ENCODE results near the gene ADGRF1. TPM values are rescaled to one million over a fixed set of nuclear protein-coding genes. Genes with fewer than 3 reads are reported as not detected.

The ADGRF1 gene
- total and polyA plus RNA-seq, 2 donors (not counting 1 experiment from before 2014, with no cell fraction given): not detected

- no peak for TF ChIP-seq CTCF (conservative IDR thresholded peaks at IDR 0.05 in 1 of 2, IDR thresholded peaks at IDR 0.05 in 1 of 2; ENCODE audit: low read depth in 1 of 2, low read length in 2 of 2)
- Histone ChIP-seq H3K4me3 (replicated peaks in 1 of 4; ENCODE audit: control extremely low read depth in 1 of 4, insufficient read depth in 1 of 4, low read depth in 3 of 4, low read length in 4 of 4) (no peak overlapping the region), H3K36me3 (ENCODE audit: control insufficient read depth, insufficient read depth, low read length) (no peaks in the 10 kb centered on the region), H2AFZ (ENCODE audit: low read length) (no peak overlapping the region), H3K27me3 (ENCODE audit: control insufficient read depth, insufficient read depth, low read length) (no peaks in the 10 kb centered on the region), H3K79me2 (ENCODE audit: control insufficient read depth, insufficient read depth, low read length) (no peaks in the 10 kb centered on the region), H3K4me2 (ENCODE audit: extremely low read depth, insufficient read depth, low read length) (no peak overlapping the region), H3K9me3 (ENCODE audit: control insufficient read depth, insufficient read depth, low read depth, low read length) (no peaks in the 10 kb centered on the region), H4K20me1 (ENCODE audit: control insufficient read depth, extremely low read depth, insufficient read depth, low read length) (no peaks in the 10 kb centered on the region), H3K9ac (ENCODE audit: insufficient read depth, low read length) (no peak overlapping the region), H3K27ac (ENCODE audit: insufficient read depth, low read length) (no peak overlapping the region), H3K4me1 (ENCODE audit: control insufficient read depth, extremely low read depth, insufficient read depth, low read length) (no peaks in the 10 kb centered on the region)
- no peak for DNase-seq (ENCODE audit: low read depth in 2 of 2)
Observed at GRCh38 chr6:47027315-47027714, 14.8 kb downstream of the ADGRF1 start.

- no peaks in the 10 kb centered on the region for H4K20me1 ChIP-seq (ENCODE audit: control insufficient read depth, extremely low read depth, insufficient read depth, low read length)
- H3K27ac ChIP-seq (ENCODE audit: insufficient read depth, low read length): no peak overlapping the region
- H3K79me2 ChIP-seq (ENCODE audit: control insufficient read depth, insufficient read depth, low read length): no peaks in the 10 kb centered on the region
- H3K4me1 ChIP-seq (ENCODE audit: control insufficient read depth, extremely low read depth, insufficient read depth, low read length): no peaks in the 10 kb centered on the region
- H3K9ac ChIP-seq (ENCODE audit: insufficient read depth, low read length): no peak overlapping the region
- TF ChIP-seq CTCF (conservative IDR thresholded peaks at IDR 0.05 in 1 of 2, IDR thresholded peaks at IDR 0.05 in 1 of 2; ENCODE audit: low read depth in 1 of 2, low read length in 2 of 2): no peak
- TF ChIP-seq EZH2 (IDR thresholded peaks at IDR 0.05; ENCODE audit: low read length, missing control alignments): no peak
- no peaks in the 10 kb centered on the region for H3K36me3 ChIP-seq (ENCODE audit: control insufficient read depth, insufficient read depth, low read length)
- H3K4me3 ChIP-seq (replicated peaks in 1 of 4; ENCODE audit: control extremely low read depth in 1 of 4, insufficient read depth in 1 of 4, low read depth in 3 of 4, low read length in 4 of 4): no peak overlapping the region
- H3K9me3 ChIP-seq (ENCODE audit: control insufficient read depth, insufficient read depth, low read depth, low read length): no peaks in the 10 kb centered on the region
- H3K27me3 ChIP-seq (ENCODE audit: control insufficient read depth, insufficient read depth, low read length): no peaks in the 10 kb centered on the region
- no peak overlapping the region for H3K4me2 ChIP-seq (ENCODE audit: extremely low read depth, insufficient read depth, low read length)
- no peak overlapping the region for H2AFZ ChIP-seq (ENCODE audit: low read length)
- DNase-seq (ENCODE audit: low read depth in 2 of 2): no peak
Observed at GRCh38 chr6:47026679-47027078, 15.5 kb downstream of the ADGRF1 start.

DNA sequence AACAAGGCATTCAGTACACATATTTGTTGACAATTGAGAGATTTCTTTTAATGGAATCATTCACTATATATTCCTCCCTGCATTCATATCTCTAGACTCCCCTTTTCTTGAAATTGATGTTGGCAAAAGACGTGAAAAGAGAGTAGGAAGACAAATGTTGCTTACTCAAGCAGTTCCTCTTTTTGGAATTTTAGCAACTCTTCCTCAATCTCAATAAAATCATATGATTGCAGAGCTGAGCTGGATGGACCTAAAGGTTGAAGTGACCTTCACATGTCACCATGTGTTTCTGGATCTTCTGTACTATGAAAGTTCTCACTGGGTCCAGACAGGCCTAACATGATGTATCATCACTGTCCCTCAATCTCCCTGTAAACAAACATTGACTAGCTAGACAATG, 18.6 kb downstream of the ADGRF1 start:
- Histone ChIP-seq H3K4me1 (ENCODE audit: control insufficient read depth, extremely low read depth, insufficient read depth, low read length) (no peaks in the 10 kb centered on the region), H3K9ac (ENCODE audit: insufficient read depth, low read length) (no peak overlapping the region), H3K27ac (ENCODE audit: insufficient read depth, low read length) (no peak overlapping the region), H3K79me2 (ENCODE audit: control insufficient read depth, insufficient read depth, low read length) (no peaks in the 10 kb centered on the region), H3K4me3 (replicated peaks in 1 of 4; ENCODE audit: control extremely low read depth in 1 of 4, insufficient read depth in 1 of 4, low read depth in 3 of 4, low read length in 4 of 4) (no peak overlapping the region), H3K9me3 (ENCODE audit: control insufficient read depth, insufficient read depth, low read depth, low read length) (no peaks in the 10 kb centered on the region), H3K4me2 (ENCODE audit: extremely low read depth, insufficient read depth, low read length) (no peak overlapping the region), H2AFZ (ENCODE audit: low read length) (no peak overlapping the region), H3K27me3 (ENCODE audit: control insufficient read depth, insufficient read depth, low read length) (no peaks in the 10 kb centered on the region), H3K36me3 (ENCODE audit: control insufficient read depth, insufficient read depth, low read length) (no peaks in the 10 kb centered on the region), H4K20me1 (ENCODE audit: control insufficient read depth, extremely low read depth, insufficient read depth, low read length) (no peaks in the 10 kb centered on the region)
- TF ChIP-seq EZH2 (IDR thresholded peaks at IDR 0.05; ENCODE audit: low read length, missing control alignments): no peak
- no peak for TF ChIP-seq CTCF (conservative IDR thresholded peaks at IDR 0.05 in 1 of 2, IDR thresholded peaks at IDR 0.05 in 1 of 2; ENCODE audit: low read depth in 1 of 2, low read length in 2 of 2)
- no peak for DNase-seq (ENCODE audit: low read depth in 2 of 2)
